Ureter (tissue), 1 donor: ENCODE data around the gene SPANXB1. TPM values are rescaled to one million over a fixed set of nuclear protein-coding genes. Genes with fewer than 3 reads are reported as not detected.
"Not testable (repeated sequence)": the region's sequence is repeated elsewhere in the genome, so short reads cannot be mapped to it uniquely, and the experiment has no call there.

Experiments used
- DNase-seq: peaks from one replicate; pipeline ENCODE4 v3.0.0-alpha.2; 2020; ENCODE audit warnings: low spot score
- total RNA-seq: library from RNA; stranded (reverse); gene quantifications from one replicate; pipeline ENCODE4 v1.2.4, GENCODE V29; 2023
- donor health status: DM: yes; HTN: yes; CAD: no.

SPANXB1 gene, protein sequence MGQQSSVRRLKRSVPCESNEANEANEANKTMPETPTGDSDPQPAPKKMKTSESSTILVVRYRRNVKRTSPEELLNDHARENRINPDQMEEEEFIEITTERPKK
- total RNA-seq: not detected

DNA sequence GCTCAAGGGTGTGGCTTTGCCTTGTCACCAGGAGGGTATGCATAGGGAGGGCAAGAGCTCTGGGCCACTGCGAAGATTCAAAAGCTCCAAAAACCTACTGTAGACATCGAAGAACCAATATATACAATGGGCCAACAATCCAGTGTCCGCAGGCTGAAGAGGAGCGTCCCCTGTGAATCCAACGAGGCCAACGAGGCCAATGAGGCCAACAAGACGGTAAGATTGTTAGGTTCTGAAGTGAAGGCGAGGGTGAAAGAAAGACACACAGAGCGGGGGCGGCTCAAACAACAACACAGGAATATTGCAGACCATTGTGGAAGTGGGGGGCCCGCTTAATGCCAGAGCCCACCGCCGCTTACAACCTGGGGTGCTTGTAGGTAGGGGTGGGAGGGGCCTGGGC, at the start of gene SPANXB1:
SPANXB1 (plus strand) TSS at position 27 of the 400 bp plus-strand sequence; CDS start at position 127, 100 bp downstream.
- not testable (repeated sequence) for DNase-seq

DNA sequence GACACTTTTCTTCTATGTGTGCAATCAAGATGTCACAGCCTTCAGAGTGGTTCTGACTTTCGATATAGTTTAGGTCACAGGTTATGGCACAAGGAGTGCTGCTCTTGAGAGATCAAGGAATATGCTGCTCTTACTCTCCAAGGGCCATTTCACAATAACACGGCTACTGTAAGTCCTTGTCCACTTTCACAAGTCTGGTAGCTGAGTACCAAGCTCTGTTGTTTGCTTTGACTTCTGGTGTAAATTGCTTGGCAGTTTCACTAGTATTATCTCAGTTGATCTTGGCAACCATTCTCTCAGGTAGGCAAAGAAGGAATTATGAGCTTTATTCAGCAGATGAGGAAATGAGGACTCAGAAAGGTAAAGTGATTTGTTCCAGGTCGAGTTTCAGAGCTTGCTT, 35.4 kb upstream of the SPANXB1 start:
- DNase-seq: no peak

DNA sequence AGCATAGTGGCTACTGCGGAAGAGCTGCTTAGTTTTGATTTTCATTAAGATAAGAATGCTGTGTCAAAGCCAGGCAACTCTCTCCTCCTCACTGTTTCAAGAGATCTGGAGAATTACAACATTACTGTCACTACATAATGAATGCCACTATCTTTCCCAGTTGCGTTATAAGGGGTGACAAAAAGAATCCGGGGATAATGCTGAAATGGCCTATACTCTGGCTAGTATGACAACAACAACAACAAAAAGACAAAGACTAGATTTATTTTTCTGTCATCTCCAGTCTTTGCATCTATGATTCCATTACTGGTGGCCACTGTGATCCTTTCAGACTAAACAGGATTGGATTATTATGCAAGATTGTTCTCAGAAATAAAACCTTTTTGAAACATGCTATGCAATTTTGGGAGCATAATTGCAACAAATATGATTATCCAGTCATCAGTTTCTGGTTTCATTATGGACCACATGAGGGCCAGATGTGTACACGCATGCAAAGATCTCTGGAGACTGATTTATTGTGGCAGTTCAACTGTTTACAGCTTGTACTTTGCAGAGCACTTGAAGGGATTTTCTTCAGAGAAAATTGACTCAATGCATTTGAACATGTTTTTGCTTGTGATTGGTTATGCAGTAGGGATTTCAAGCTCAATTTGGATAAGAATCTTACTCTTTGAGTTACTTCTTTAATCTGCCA, 31.1 kb upstream of the SPANXB1 start:
- DNase-seq: no peak

DNA sequence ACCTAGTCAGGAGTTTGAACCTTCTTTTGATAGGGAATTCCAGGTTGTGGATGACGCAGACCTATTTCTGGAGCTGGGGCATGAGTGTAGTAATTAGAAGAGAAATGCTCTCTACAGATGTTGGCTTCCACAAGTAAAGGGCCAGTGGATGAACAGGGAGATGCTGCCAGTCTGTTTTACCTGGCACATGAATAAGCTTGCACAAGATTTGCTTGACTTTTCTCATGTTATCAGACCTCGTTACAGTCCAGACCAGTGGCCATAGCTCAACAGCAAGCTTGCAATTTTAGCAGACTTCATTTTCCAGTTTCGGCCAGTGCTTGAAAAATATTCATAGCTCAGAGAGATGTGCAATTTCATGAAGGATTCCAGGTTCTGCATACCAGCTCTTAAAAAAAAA, 26.9 kb upstream of the SPANXB1 start:
- no peak for DNase-seq

DNA sequence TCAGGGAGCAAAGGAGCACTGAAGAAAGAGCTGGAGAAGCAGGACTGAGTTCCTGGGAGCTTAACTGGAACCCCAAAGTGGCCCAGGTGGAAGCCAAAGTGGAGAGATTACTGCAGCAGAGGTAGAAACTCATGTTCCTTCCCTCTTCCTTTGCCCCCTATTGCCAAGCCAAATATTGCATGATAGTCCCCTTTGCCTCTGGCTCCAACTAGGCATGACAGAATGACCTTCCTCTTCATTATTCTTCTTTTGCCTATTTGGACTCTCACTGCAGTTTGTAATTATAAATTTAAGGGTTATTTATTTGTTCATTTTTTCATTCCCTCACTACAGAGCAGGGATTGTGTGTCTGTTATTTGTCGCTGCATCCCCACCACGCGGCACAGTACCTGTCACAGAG, 22.1 kb upstream of the SPANXB1 start:
- DNase-seq: no peak

DNA sequence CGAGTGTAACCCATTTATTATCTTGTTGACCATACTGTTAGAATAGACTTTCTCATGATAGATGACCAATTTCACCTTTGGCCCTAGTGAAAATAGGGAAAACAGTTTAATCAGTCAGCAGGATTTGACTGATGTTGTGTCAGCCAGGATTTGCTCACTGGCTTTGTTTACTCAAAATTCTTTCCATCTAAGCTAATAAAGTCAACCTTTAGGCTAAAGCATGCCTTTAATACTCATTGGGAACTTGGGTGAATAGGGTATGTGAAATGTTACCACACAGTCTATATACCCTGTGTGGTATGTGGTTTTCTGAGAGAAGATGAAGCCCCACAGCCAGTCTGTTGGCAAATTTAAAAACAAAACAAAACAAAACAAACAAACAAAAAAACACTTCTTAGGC, 18.7 kb upstream of the SPANXB1 start:
- no peak for DNase-seq

DNA sequence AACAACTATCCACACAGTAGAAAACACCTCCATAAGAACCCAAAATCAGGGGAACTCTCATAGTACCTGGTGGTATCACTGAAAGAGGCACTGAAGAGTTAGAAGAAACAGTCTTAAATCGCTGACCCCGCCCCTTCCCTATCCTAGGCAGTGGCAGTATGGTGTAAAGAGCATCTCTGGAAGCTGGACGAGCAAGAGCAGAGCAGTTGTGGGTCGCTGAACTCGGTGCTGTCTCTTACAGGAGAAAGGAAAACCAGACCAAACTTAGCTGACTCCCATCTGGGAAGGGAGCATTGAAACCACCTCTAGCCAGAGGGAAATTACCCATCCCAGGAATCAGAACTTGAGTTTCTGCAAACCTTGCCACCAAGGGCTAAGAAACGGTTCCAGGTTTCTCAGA, 2.8 kb downstream of the SPANXB1 start:
- not testable (repeated sequence) for DNase-seq

DNA sequence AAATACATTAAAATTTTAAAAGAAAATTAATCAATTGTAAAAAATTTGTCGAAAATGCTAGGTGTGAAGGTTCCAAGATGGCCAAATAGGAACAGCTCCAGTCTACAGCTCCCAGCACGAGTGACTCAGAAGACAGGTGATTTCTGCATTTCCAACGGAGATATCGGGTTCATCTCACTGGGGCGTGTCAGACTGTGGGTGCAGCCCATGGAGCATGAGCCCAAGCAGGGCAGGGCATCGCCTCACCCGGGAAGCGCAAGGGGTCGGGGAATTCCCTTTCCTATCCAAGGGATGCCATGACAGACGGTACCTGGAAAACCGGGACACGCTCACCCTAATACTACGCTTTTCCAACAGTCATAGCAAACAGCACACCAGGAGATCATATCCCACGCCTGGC, 41.9 kb downstream of the SPANXB1 start:
- DNase-seq: not testable (repeated sequence)

DNA sequence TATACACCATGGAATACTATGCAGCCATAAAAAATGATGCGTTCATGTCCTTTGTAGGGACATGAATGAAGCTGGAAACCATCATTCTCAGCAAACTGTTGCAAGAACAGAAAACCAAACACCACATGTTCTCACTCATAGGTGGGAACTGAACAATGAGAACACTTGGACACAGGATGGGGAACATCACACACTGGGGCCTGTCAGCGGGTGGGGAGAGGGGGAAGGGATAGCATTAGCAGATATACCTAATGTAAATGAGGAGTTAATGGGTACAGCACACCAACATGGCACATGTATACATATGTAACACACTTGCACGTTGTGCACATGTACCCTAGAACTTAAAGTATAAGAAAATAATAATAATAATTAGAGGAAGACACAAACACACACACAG, 47.5 kb downstream of the SPANXB1 start:
- DNase-seq: not testable (repeated sequence)

DNA sequence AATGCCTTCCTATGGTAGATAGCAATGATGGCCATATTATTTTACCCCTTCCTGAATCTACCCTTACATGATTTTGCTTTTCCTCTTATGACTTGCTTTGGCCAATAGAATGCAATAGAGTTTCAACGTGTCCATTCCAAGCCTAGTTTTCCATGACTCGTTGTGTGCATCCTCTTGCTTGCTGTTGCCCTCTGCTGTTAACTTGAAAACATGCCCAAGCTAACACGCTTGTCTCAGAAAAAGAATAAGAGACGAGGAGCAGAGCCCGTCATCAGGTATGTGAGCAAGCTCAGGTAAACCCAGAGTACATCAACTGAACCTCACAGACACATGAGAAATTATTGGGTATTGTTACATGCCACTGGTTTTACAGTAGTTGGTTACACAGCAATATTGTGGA, 49.7 kb downstream of the SPANXB1 start:
- not testable (repeated sequence) for DNase-seq

Other genes starting within 250 kb of the SPANXB1 start
- gene LDOC1, start 174.5 kb downstream of the SPANXB1 start, total RNA-seq: 36.2 TPM
- gene SPANXC, start 239.9 kb downstream of the SPANXB1 start, total RNA-seq: not detected